Head of caudate nucleus (tissue), 42 donors: ENCODE measurements around the gene SPAG9.

Experiments
- DNase-seq, 42 donors: peaks; one replicate each; pipeline versions ENCODE4 v3.0.0 to v3.0.0-alpha.2; 2020 to 2021; ENCODE audit warnings: mixed read lengths in 7 of 42
- intact Hi-C: fragments of 100-400 bp; cut with DNase I; formaldehyde crosslinking; loops from one replicate; pipeline ENCODE4 v1.15.0; 2022

SPAG9 gene

DNA sequence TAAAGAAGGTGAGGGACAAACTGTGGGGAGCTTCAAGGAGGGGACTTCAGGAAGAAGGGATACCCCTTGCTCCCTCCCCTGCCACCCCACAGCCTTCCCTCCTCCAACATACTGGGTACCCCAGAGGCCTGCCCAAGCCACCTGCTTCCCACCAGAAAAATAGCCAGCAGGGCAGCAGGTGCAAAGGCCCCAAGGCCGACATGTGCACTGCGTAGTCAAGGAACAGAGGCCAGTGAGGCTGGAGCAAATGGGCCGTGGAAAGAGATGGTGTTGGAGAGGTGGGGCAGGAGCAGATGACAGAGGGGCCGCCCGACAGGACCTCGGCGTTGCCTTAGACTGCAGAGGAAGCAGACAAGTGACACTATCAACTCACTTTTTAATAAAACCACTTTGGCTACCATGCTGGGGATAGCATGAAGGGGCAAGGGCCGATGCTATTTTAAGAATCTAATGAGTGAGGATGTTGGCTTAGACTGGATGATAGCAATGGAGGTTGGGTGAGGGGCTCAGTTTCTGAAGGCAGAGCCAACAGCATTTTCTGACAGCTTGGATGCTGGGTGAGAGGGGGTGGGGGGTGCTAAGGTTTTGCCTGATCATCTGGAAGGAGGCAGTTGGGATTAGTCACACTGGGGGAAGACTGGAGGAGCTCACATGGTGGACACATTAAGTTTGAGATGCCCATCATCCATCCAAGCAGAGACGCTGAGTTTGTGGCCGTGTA lies 181.7 kb downstream of the SPAG9 start:
- intact Hi-C loops: no loop called here
- DNase-seq: no peak

DNA sequence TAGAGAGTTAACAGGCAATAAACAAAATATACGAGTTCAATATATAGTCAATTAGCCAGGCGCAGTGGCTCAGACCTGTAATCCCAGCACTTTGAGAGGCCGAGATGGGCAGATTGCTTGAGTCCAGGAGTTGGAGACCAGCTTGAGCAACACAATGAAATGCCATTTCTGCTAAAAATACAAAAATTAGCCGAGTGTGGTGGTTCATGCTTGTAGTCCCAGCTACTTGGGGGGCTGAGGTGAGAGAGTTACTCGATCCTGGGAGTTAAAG lies 184.7 kb downstream of the SPAG9 start:
- intact Hi-C loops: no loop called here
- DNase-seq: no peak

DNA sequence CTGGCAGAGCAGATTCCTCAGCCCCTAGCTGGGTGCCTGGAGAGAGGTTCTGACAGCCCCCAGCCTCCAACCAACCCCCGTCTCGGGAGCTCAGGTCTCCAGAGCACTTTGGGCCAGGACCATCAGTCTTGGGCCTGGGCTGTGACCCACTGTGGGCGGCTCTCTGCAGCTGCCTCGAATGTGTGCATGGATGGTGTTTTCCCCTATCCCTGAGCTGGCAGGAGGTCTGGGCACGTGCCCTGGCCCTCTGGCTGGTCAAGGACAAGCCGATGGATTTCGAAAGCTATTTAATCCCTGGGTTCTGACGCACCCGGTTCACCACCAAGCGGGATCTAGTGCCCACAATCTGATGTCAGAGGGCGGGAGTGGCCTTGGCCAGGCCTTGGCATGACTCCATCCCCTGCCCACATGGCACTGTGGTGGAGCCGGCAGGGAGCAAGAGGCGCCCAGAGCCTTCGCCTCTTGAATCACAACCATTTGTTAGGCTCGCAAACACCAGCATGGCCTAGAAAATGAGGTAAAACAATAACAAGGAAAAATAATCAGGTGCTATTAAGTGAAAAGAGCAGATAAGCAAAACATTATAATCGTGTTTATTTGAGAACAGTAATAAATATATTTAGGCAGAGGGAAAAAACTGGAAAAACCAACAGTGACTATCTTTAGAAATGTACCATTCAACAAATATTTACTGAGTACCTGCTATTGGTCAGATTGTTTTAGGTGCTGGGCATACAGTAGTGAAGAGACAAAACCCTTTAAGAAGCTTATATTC lies 185.3 kb downstream of the SPAG9 start:
- intact Hi-C loops: no loop called here
- peak; percentile 62 to 96 (median 89) for DNase-seq

DNA sequence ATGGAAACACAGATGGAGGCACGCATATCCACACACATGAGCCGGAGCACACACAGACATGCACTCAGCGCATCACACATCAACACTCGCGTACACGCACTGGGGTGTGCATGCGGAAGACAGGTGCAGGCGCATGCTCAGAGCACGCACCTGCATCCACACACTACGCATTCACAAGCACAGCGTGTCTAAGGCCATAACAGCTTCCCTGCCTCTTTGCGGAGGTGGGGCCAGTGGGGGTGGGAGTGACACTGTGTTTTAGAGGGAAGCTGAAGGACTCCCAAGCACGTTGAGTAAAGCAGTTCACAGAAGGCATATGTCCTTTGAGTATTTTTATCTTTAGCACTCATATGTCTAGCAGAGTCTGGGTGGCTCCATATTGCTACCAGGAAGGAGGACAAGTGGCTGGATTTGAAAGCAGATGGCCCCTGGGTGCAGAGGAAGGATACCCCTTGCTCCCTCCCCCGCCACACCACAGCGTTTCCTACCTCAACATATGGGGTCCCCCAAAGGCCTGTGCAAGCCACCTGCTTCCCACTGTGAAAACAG lies 185.9 kb downstream of the SPAG9 start:
- intact Hi-C loops: no loop called here
- no peak for DNase-seq

DNA sequence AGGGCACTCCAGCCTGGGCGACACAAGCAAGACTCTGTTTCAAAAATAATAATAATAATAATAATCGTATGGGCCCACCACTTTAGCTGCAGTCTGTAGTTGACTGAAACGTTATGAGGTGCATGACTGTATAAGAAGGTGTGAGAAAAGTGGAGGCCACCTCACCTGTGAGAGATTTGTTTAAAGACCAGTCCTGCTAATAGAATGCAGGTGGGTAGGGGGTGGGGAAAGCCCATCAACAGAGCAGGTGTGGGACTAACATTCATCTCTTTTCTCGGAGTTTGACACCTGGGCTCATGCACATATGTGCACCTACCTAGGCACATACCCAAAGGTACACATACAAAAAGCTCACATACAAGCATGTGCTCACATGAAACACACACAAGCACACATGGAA lies 186.5 kb downstream of the SPAG9 start:
- DNase-seq: no peak
- intact Hi-C loops: no loop called here

DNA sequence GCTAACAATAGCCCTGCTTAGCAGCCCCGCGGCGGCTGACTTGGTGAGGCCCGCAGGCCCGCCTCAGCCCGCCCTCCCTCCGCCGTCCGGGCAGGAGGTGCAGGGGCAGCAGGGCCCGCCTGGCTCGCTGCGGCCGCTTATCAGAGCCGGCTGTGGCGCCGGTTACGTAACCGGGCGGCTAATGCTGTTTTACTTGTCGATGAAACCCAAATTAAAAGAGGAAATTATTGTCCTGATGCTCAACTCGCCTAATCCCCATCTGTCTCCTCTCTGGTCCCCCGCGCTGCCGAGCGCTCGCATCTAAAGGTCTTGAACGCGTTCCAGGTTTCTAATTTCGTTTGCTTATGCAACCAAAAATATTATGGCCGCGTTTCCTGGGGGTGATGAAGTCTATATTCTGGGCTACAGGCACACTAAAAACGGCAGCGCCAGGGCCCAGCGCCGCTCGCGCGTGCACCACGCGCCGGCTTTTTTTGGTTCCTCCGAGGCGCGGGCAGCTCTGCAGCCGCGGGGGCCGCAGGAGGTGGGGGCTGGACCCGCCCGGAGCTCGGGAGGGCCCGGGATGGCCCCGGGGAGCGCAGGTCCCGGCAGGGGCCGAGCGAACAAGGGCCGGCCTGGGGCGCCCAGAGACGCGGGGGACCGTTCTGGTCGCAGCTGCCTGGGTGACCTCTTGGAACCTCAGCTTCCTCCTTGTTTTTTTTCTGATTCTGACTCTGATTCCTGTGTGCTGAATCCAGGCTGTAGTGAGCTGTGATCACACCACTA lies 189.3 kb downstream of the SPAG9 start:
- intact Hi-C loops: loop anchor here (2.0 kb wide), 1 partner anchor 65 kb away; the partner anchor contains the start of gene TOB1
- DNase-seq: peak; percentile 78 to 96 (median 91)

DNA sequence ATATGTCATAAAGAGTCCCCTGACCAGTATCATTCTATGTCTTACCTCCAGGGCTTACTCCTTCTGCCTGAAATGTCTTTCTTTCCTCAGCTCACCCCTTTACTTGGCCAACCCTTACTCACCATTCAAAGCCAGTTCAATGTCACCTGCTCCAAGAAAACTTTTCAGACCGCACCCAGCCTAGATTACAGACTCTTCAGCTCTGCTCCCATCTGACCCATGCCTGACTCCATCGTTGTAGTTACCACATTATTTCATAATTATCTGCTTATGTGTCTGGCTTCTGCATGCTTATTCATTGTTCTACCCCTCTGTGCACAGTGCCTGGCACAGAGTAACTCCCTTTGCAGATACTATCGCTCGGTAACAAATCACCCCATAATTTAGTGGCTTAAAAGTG lies 192.0 kb downstream of the SPAG9 start:
- no peak for DNase-seq
- intact Hi-C loops: no loop called here

DNA sequence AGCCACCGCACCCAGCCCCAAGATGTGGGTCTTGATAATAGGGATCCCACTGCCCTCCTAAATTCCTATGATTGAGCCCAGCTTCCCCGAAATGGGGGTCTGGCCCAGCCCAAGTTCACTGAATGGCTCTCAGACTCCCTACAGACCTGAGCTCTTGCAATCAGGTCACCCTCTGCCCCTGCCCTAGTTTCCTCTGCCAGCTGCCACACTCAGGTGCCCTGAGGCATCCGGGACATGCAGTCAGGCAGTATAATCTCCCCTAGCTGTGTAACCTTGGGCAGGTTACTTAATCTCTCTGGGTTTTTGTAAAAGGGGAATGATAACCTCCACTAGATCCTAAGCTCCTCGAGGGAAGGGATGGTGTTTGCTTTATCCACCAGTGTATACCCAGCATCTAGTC lies 193.4 kb downstream of the SPAG9 start:
- intact Hi-C loops: no loop called here
- no peak for DNase-seq

DNA sequence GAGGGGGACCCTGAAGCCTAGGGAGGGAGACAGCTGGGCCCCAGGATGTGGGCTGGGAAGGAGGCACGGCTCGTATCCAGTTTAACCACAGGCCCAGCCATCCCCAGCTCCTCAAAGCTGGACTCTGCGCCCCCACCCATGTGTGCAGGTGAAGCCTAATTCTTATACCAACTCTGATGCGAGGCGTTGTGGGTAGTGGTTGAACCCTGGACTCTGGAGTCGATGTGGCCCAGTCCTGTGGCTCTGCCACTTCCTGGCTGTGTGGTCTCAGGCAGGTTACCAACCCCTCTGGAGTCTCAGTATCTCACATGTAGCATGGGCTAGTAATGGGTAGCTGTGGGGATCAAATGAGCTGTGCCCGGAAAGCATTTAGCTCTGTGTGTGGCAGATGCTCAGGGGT lies 194.1 kb downstream of the SPAG9 start:
- no peak for DNase-seq
- intact Hi-C loops: no loop called here

DNA sequence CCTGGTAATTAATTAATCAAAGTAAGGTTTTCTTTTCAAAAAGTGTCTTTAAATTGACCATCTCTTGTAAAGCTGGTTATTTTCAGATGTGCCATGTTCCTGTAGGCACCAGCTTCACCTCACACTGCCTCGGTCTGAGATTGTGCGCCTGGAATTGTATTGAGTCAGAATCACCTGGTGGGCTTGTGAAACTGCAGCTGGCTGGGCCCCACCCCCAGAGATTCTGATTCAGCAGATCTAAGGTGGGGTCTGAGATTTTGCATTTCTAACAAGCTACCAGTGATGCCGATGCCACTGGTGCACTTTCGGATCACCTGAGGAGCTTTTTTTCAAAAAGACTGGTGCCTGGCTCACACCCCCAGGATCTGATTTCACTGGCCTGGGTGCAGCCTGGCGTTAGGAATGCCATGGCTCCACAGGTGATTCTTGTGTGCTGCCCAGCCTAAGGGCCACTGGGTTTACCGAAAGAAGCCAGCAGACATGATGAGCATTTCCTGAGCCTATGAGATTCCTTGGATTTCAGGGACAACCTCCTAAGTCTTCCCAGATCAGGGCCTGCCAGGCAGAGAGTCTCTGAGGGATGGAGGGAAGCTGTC lies 195.3 kb downstream of the SPAG9 start:
- intact Hi-C loops: no loop called here
- DNase-seq: no peak

DNA sequence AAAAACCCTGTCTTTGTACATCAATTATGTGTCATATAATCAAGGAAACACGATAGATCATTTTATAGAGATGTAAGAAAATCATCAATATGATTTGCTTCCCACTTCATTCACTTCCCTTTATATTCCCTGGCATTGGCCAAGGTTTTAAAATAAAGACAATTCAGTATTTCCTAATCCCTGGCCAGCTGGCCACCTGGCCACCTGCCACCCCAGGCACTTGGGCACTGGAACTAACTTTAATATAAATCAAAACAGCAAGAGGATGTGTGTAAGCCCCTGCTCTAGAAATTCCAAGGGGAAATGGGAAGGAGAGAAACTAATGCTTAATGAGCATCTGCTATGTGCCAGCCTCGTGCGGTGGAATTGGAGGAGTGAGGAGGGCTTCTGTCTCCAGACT lies 195.9 kb downstream of the SPAG9 start:
- intact Hi-C loops: no loop called here
- no peak for DNase-seq

DNA sequence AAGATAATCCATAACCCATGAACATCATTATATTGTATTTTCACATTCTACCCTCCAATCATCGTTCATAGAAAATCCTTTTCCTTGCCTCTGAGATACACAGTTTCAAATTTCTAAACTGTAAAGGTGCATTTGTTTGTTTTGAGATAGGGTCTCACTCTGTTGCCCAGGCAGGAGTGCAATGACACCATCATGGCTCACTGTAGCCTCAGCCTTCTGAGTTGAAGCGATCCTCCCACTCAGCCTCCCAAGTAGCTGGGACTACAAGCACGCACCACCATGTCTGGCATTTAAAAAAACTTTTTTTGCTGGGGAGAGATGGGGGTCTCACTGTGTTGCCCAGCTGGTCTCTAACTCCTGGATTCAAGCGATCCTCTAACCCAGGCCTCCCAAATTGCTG lies 196.4 kb downstream of the SPAG9 start:
- DNase-seq: no peak
- intact Hi-C loops: no loop called here

DNA sequence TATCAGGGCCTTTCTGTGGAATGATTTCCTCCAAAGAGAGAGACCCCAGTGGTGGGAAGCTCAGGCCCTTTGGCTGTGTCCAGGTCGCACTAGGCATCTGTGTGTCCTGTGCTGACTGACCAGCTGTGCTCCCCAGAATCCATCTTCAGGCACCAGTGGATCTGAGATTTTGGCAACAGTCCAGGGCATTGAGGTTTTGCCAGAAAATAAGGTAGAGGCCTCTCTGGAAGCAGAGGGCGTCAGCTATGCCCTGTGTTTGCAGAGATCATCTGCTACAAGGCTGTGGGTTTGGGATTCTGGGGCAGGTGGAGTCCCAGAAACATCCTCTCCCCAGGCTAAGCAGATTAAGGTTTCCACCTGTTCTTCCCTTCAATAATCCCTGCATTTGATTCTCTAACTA lies 197.1 kb downstream of the SPAG9 start:
- intact Hi-C loops: no loop called here
- no peak for DNase-seq

DNA sequence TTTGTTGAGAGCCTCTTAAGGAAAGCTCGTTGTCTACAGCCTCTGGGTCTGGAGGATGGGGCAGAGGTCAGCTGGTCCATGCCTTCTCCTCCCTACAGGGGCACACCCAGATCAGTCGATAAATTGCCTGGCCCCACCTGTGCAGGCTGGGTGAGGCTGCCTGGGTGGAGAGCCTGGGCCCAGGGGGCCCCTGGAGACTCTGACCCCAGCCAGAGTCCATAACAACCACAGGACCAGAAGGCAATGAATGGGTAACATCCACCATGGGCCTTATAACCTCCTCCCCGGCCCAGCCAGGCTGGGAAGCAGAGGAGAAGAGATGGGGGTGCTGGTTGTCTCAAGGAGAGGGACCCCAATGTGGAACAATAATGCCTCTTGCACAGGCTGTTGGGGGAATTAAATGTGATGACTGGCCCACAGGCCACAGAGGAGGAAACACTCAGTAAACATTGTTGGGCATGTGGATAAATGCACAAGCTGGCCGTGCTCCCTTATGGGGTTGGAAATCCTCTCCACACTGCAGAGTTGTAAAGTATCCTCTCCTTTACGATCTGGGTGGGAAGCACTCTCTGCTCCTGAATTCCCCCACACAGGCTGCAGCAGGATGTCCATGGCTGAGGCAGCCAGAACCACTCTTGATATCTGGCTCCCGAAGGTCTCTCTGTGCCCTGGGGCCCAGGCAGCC lies 197.8 kb downstream of the SPAG9 start:
- intact Hi-C loops: no loop called here
- no peak for DNase-seq

DNA sequence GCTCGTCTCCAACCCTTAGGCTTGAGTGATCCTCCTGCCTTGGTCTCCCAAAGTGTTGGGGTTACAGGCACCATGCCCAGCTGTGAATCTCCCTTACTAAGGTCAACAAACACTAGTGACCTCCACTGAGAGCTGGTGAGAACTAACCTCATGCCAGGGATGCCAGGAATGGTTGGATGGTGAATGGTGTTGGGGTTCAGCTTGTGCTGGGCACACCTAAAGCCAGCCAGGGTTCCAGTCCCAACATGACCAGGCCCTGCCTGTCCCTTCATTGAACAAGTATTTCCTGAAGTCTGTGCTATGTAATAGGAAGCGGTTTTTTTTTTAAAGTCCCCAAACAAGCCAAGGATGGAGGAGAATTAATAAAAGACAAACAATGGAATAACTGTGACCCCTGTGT lies 198.6 kb downstream of the SPAG9 start:
- DNase-seq: no peak
- intact Hi-C loops: no loop called here

DNA sequence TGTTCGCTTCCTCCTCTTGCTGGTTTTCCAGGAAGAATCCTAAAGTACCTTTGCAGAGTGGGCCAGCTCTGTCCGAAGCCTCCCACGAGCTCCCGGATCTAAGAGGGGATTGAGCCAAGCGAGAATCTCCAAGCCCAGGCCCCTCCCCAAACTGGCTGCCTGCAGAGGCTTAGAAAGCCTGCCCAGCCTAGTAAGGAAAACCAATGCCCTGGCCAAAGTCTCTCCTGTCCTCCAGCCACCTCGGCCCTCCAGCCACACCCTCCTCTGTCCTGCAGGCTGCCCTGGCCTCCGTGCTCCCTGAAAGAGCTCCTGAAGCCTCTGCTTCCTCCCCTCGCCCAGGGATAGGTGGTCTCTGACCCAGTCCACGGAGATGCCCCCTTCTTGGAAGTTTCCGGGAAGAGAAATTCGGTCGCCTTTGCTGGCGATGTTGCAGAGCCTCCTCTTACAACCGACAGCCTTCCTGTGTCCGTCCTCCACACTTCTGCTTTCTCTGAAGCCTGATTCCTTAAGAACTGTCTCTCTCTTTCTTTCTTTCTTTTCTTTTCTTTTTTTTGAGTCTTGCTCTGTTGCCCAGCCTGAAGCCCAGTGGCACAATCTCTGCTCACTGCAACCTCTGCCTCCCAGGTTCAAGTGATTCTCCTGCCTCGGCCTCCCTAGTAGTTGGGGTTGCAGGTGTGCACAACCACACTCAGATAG lies 199.6 kb downstream of the SPAG9 start:
- intact Hi-C loops: no loop called here

DNA sequence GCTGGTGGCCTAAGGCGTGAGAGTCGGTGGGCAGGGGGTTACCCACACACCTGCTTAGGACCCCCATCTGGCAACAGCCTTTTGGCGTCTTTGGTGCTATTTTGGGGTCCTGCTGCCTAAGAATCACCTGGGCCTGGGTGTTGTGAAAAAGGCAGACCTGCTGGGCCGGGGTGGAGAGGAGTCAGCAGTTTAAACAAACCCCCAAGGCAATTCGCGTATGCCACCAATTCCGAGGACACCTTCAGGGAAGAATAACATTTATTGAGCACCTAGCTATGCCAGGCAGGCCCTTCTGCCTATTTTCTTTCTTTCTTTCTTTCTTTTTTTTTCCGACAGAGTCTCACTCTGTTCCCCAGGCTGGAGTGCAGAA lies 200.6 kb downstream of the SPAG9 start:
- DNase-seq: no peak
- intact Hi-C loops: no loop called here

More for the DNA sequence above, 199.6 kb downstream of the SPAG9 start:
- peak in 7 of 42 donors; percentile 12 to 46 (median 21) for DNase-seq

DNA sequence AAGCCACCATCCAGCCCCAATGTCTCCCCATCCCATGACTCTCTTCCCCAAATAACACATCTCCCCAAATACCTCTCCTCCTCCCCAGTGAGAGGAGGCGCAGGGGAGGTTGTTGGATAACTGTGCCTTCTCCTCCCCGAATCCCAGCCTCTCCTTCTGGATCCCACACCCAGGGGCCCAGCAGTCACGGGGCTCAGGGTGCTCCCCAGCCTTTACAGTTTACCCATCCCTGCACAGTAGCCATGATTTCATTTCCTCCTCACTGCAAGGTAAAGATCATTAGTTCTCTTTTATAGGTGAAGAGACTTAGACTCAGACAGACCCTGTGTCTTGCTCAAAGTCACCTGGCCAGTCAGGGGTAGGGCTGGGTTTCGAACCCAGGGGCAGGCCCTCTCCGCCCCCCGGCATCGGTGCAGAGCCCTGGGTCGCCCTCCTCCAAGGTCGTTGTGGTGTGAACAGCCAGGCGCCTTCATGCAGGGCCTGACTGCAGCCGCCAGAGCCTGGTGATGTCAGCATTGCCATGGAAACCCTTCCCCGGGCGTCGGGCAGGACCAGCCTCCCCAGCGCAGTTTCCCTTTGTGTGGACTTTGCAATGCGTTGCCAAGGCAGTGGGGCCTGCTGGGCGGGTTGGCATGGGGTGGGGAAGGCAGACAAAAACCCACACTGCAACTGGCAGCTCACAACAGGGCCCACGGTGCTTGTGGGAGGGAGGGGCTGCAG lies 201.2 kb downstream of the SPAG9 start:
- DNase-seq: peak; percentile 89 to 99 (median 96)
- intact Hi-C loops: no loop called here
